Gastrocnemius medialis (tissue), 4 donors: ENCODE data around the gene SCN2B. TPM values are rescaled to one million over a fixed set of nuclear protein-coding genes. Genes with fewer than 3 reads are reported as not detected.

Experiments used
- ATAC-seq, 2 donors: fragments of 150-250 bp; one replicate each; pipeline ENCODE4 v1.9.1; 2016
- DNase-seq, 2 donors: peaks; one replicate each; pipeline ENCODE4 v3.0.0-alpha.2; 2019
- H3K27ac ChIP-seq, 4 donors: fragments of 200-600 bp; sonication (generic); 1 replicate in 1 of 4; 2 replicates in 3 of 4; pipeline ENCODE4 v1.5.1; 2016 to 2018; ENCODE audit warnings: mild to moderate bottlenecking in 2 of 4, moderate library complexity in 1 of 4
- H3K27me3 ChIP-seq, 3 donors: fragments of 200-600 bp; sonication (generic) in 2 of 3; 1 replicate in 1 of 3; 2 replicates in 2 of 3; pipeline versions ENCODE4 v1.5.1 to v1.6.0; 2016 to 2019; ENCODE audit warnings: mild to moderate bottlenecking in 1 of 3, moderate library complexity in 1 of 3
- H3K36me3 ChIP-seq, 2 donors: fragments of 200-600 bp; sonication (generic) in 1 of 2; one replicate each; pipeline ENCODE4 v1.5.1; 2017 to 2018
- H3K4me1 ChIP-seq, 2 donors: fragments of 200-600 bp; sonication (generic) in 1 of 2; one replicate each; pipeline ENCODE4 v1.5.1; 2016 to 2017; ENCODE audit warnings: mild to moderate bottlenecking in 2 of 2
- H3K4me3 ChIP-seq, 4 donors: fragments of 200-600 bp; sonication (generic) in 3 of 4; 1 replicate in 1 of 4; 2 replicates in 3 of 4; pipeline ENCODE4 v1.5.1; 2016 to 2019; ENCODE audit warnings: mild to moderate bottlenecking in 2 of 4
- H3K9me3 ChIP-seq, 3 donors: fragments of 200-600 bp; sonication (generic) in 2 of 3; 1 replicate in 1 of 3; 2 replicates in 2 of 3; pipeline ENCODE4 v1.5.1; 2016 to 2019
- POLR2A ChIP-seq, 2 donors: fragments of 450-650 bp; IDR thresholded peaks; one replicate each; pipeline ENCODE4 v1.6.1; 2017; ENCODE audit warnings: antibody characterized with exemption in 2 of 2, mild to moderate bottlenecking in 2 of 2, moderate library complexity in 2 of 2
- in situ Hi-C, 4 donors: fragments of 200-750 bp; cut with MboI; loops; one replicate each; pipeline versions ENCODE4 v1.15.0 to v1.8.0; 2017; ENCODE audit warnings: low sequenced_read_pairs in 4 of 4
- intact Hi-C: fragments of 100-400 bp; cut with DNase I; formaldehyde crosslinking; loops from one replicate; pipeline ENCODE4 v1.15.1; 2023; ENCODE audit warnings: low total_unique reads
- total RNA-seq, 4 donors: library from RNA; depleted of rRNA; stranded (reverse); fragments of >200 nt; gene quantifications; one replicate each; pipeline versions ENCODE4 v1.1.0 to v1.2.3, GENCODE V29; 2016
- TF ChIP-seq, protein P1 (sequence below), 5 experiments: fragments of 450-650 bp in 3 of 5; fragments of 200-600 bp in 2 of 5; sonication (generic) in 2 of 5; IDR thresholded peaks in 4 of 5; conservative IDR thresholded peaks in 1 of 5; 1 replicate in 4 of 5; 2 replicates in 1 of 5; pipeline ENCODE4 v1.5.1; 2016 to 2019; ENCODE audit warnings: antibody characterized with exemption in 5 of 5, mild to moderate bottlenecking in 3 of 5, moderate library complexity in 3 of 5

The SCN2B gene
- total RNA-seq, 4 donors from 2014 or later: 0.10 to 1.9 (median 0.24) TPM; not detected in 1

DNA sequence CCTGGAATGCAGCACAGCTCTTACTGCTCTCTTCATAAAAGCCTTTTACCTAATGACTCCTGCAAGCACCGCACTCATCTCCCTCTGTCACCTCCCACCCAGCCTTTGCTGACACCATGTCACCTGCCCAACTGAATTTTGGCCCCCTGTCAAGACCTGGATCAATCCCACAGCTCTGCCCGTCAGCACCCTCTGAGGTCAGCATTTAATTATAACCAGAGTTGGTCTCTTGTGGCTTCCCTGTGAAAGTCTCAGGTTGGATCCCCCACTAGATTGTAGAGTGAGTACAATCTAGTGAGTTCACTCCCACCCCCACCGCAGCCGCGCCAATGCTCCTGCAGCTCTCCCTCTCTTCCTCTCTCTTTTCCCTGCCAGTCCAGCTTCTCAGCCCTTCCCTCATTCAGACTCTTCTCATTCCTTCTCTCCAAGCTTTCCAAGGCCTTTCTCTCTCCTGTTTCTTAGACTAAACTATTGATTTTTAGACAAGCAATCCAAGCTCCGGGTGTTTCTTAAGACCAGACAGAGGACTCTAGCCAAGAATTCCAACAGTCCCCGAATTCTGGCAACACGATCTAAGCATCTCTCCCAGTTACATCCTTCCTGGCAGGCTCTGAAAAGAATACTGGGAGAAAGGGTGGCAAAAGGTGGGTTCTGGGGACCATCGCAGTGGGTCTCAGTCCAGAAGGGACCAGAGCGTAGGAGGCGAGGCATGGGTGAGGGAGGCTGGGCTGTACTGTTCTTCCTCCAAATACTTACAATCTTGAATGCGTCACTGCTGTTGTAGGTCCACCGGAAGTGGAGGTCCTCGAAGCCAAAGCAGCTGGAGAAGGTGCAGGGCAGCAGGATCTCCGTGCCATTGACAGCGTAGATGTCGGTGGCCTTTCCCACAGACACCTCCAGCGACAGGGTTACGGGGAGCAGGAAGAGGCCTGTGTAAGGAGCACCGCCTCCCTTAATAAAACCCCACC is 31.9 kb downstream of the SCN2B start:
- no peaks in the 10 kb centered on the region for H3K9me3 ChIP-seq
- intact Hi-C loops: loop anchor here (1.0 to 10.0 kb wide), 4 partner anchors 27 to 420 kb away; partner anchors contain the start of gene IFT46
- no peak for TF ChIP-seq POLR2A (IDR thresholded peaks at IDR 0.05)
- TF ChIP-seq, protein P1, sequence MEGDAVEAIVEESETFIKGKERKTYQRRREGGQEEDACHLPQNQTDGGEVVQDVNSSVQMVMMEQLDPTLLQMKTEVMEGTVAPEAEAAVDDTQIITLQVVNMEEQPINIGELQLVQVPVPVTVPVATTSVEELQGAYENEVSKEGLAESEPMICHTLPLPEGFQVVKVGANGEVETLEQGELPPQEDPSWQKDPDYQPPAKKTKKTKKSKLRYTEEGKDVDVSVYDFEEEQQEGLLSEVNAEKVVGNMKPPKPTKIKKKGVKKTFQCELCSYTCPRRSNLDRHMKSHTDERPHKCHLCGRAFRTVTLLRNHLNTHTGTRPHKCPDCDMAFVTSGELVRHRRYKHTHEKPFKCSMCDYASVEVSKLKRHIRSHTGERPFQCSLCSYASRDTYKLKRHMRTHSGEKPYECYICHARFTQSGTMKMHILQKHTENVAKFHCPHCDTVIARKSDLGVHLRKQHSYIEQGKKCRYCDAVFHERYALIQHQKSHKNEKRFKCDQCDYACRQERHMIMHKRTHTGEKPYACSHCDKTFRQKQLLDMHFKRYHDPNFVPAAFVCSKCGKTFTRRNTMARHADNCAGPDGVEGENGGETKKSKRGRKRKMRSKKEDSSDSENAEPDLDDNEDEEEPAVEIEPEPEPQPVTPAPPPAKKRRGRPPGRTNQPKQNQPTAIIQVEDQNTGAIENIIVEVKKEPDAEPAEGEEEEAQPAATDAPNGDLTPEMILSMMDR (IDR thresholded peaks at IDR 0.05 in 4 of 5, conservative IDR thresholded peaks at IDR 0.05 in 1 of 5): no peak
- in situ Hi-C loops: loop anchor here in 2 of 4 donors (5.0 to 10.0 kb wide), 2 partner anchors 340 to 343 kb away; no protein-coding TSS in a partner anchor
- H3K36me3 ChIP-seq: no peaks in the 10 kb centered on the region
- peak overlapping the region in 3 of 4 donors; percentile 70 to 86 (median 70) for H3K27ac ChIP-seq
- peaks cover 0 to 3% (median 0%) of the 10 kb centered on the region in 3 donors for H3K27me3 ChIP-seq
- peaks cover 12 to 13% of the 10 kb centered on the region in 2 donors for H3K4me1 ChIP-seq
- ATAC-seq: no peak
- DNase-seq: no peak
- peak overlapping the region in 2 of 4 donors; percentile 65 to 80 for H3K4me3 ChIP-seq

GRCh38 chr11:118143661-118144185 is 32.7 kb downstream of the SCN2B start:
- Histone ChIP-seq H3K4me1 (peaks cover 12 to 13% of the 10 kb centered on the region in 2 donors), H3K36me3 (no peaks in the 10 kb centered on the region), H3K9me3 (no peaks in the 10 kb centered on the region), H3K4me3 (no peak overlapping the region), H3K27me3 (peaks cover 0 to 3% (median 0%) of the 10 kb centered on the region in 3 donors), H3K27ac (peak overlapping the region in 1 of 4 donors; percentile 16)
- in situ Hi-C loops: loop anchor here in 1 of 4 donors (10.0 kb wide), 1 partner anchor 341 kb away; no protein-coding TSS in a partner anchor
- TF ChIP-seq POLR2A (IDR thresholded peaks at IDR 0.05): no peak
- TF ChIP-seq, protein P1 (IDR thresholded peaks at IDR 0.05 in 4 of 5, conservative IDR thresholded peaks at IDR 0.05 in 1 of 5): no peak
- intact Hi-C loops: loop anchor here (10.0 kb wide), 1 partner anchor 421 kb away; the partner anchor contains the start of gene IFT46
- ATAC-seq (no peak), DNase-seq (no peak)

GRCh38 chr11:118142809-118143208 is 33.6 kb downstream of the SCN2B start:
- no peak overlapping the region for H3K4me3 ChIP-seq
- intact Hi-C loops (loop anchor here (10.0 kb wide), 1 partner anchor 422 kb away; the partner anchor contains the start of gene IFT46), in situ Hi-C loops (loop anchor here in 1 of 4 donors (10.0 kb wide), 1 partner anchor 342 kb away; no protein-coding TSS in a partner anchor)
- no peaks in the 10 kb centered on the region for H3K36me3 ChIP-seq
- peaks cover 12 to 13% of the 10 kb centered on the region in 2 donors for H3K4me1 ChIP-seq
- TF ChIP-seq POLR2A (IDR thresholded peaks at IDR 0.05): no peak
- TF ChIP-seq, protein P1 (IDR thresholded peaks at IDR 0.05 in 4 of 5, conservative IDR thresholded peaks at IDR 0.05 in 1 of 5): no peak
- no peak overlapping the region for H3K27ac ChIP-seq
- no peak for ATAC-seq
- H3K9me3 ChIP-seq: no peaks in the 10 kb centered on the region
- H3K27me3 ChIP-seq: peaks cover 0 to 3% (median 0%) of the 10 kb centered on the region in 3 donors
- peak in 1 of 2 donors; percentile 30 for DNase-seq

GRCh38 chr11:118142081-118142480 is 34.4 kb downstream of the SCN2B start:
- peaks cover 0 to 3% (median 0%) of the 10 kb centered on the region in 3 donors for H3K27me3 ChIP-seq
- H3K4me3 ChIP-seq: no peak overlapping the region
- DNase-seq: no peak
- TF ChIP-seq, protein P1 (IDR thresholded peaks at IDR 0.05 in 4 of 5, conservative IDR thresholded peaks at IDR 0.05 in 1 of 5): no peak
- TF ChIP-seq POLR2A (IDR thresholded peaks at IDR 0.05): no peak
- intact Hi-C loops: loop anchor here (10.0 kb wide), 1 partner anchor 423 kb away; the partner anchor contains the start of gene IFT46
- in situ Hi-C loops: loop anchor here in 1 of 4 donors (10.0 kb wide), 1 partner anchor 343 kb away; no protein-coding TSS in a partner anchor
- no peak for ATAC-seq
- no peaks in the 10 kb centered on the region for H3K36me3 ChIP-seq
- no peaks in the 10 kb centered on the region for H3K9me3 ChIP-seq
- no peak overlapping the region for H3K27ac ChIP-seq
- peaks cover 12 to 13% of the 10 kb centered on the region in 2 donors for H3K4me1 ChIP-seq
